ENCODE results near the gene RAET1L.

Gene RAET1L

GRCh38 chr6:149988550-149989346 is 36.6 kb downstream of the RAET1L start:
- no peak overlapping the region for H3K4me3 ChIP-seq
- no peak overlapping the region for H3K27ac ChIP-seq
- DNase-seq (ENCODE audit: low spot score), result no peak
- TF ChIP-seq CTCF (IDR thresholded peaks at IDR 0.05), result no peak

DNA sequence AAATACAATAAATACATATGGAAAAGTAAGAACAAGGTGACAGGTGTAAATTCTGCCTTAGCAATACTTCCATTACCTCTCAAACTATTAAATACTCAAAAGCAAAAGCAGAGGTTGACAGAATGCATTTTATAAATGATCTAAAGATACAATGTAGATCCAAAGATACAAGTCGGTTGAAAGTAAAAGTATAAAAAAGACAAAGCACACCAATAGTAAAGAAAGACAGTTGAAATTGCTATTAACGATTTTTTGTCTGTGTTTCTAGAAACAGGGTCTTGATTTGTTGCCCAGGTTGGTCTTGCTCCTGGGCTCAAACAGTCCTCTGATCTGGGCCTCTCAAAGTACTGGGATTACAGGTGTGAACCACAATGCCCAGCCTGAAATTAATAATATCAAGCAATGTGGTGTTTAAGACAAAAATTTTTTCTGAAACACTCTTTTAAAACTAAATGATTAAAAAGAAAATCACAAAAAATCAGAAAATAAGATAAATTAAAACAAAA is 37.7 kb downstream of the RAET1L start:
- no peak for TF ChIP-seq CTCF (IDR thresholded peaks at IDR 0.05)
- Histone ChIP-seq H3K27ac (no peak overlapping the region), H3K4me3 (no peak overlapping the region)
- DNase-seq (ENCODE audit: low spot score), result no peak

DNA sequence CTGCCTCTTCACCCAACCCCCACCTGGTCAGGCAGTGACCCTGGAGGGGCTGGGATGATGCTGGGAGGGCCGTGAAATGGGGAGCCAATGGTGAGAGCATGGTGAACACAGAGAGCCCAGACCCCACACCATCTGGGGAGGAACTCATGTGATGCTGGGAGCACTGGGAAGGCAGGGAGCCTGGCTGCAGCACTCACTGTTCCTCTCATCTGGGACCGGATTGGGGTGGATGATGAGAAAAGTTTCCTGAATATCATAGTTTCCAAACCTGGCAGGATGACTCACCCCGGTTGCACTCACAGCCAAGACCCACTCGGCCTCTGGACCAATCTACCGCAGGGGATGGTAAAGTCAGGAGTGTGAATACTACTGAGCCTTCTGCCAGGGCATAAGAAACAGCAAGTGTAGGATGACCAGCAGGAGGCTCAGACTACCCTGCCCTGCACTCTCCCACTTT is 39.8 kb downstream of the RAET1L start:
- peak; percentile 52 for DNase-seq (ENCODE audit: low spot score)
- H3K27ac ChIP-seq, result no peak overlapping the region
- no peak overlapping the region for H3K4me3 ChIP-seq
- no peak for TF ChIP-seq CTCF (IDR thresholded peaks at IDR 0.05)

- DNase-seq (ENCODE audit: low spot score), result peak; percentile 45
- TF ChIP-seq CTCF (IDR thresholded peaks at IDR 0.05), result no peak
These were observed 40.6 kb downstream of the RAET1L start for GRCh38 chr6:149984773-149985172.

GRCh38 chr6:149983145-149983544 is 42.2 kb downstream of the RAET1L start:
- Histone ChIP-seq H3K27ac (no peak overlapping the region), H3K4me3 (no peak overlapping the region)
- no peak for TF ChIP-seq CTCF (IDR thresholded peaks at IDR 0.05)
- peak; percentile 65 for DNase-seq (ENCODE audit: low spot score)

More at GRCh38 chr6:149984773-149985172, 40.6 kb downstream of the RAET1L start:
- Histone ChIP-seq H3K27ac (no peak overlapping the region), H3K4me3 (no peak overlapping the region)

DNA sequence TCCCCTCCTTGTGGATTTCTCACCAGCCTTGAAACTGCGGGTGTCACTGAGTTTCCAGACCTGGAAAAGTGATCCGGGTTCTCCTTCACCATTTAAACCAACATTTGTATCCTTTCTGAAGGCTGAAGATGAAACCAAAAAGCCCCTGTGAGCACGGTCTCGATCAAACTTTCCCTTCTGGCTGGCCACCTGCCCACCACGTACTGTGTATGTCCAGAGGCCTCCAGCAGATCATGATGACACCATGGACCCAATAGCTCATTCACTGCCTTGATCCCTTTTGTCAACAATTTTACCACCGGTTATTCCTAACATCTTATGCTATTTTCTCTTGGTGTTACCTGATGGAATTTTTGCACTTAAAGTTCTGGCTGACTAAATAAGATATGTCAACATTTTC is 46.0 kb downstream of the RAET1L start:
- H3K27ac ChIP-seq, result no peak overlapping the region
- DNase-seq (ENCODE audit: low spot score), result no peak
- no peak for TF ChIP-seq CTCF (IDR thresholded peaks at IDR 0.05)

GRCh38 chr6:149978610-149979009 is 46.7 kb downstream of the RAET1L start:
- H3K4me3 ChIP-seq, result no peak overlapping the region
- TF ChIP-seq CTCF (IDR thresholded peaks at IDR 0.05), result no peak
- H3K27ac ChIP-seq, result no peak overlapping the region
- no peak for DNase-seq (ENCODE audit: low spot score)

More for the DNA sequence above, 46.0 kb downstream of the RAET1L start:
- H3K4me3 ChIP-seq, result no peak overlapping the region

All from coronary artery (tissue), 2 donors.